GM23338 (cell line): Measurements from ENCODE around the gene TM9SF2. TPM values are rescaled to one million over a fixed set of nuclear protein-coding genes. Genes with fewer than 3 reads are reported as not detected.

Experiments used
- ATAC-seq: fragments of 200-7000 bp; cut with Tn5 transposase; 3 replicates; pipeline ENCODE4 v1.9.1; 2020
- DNase-seq: peaks from one replicate; pipeline ENCODE4 v3.0.0-alpha.2; 2015; ENCODE audit warnings: low spot score
- H2AFZ ChIP-seq: fragments of 200-600 bp; sonication (generic); 2 replicates; pipeline ENCODE4 v1.8.0; 2016; ENCODE audit warnings: antibody characterized with exemption, mild to moderate bottlenecking, moderate library complexity
- H3F3A ChIP-seq: fragments of 200-600 bp; sonication (generic); replicated peaks from 2 replicates; pipeline ENCODE4 v1.8.0; 2017; ENCODE audit warnings: antibody characterized with exemption, mixed run types, low read depth
- H3K27ac ChIP-seq: fragments of 200-600 bp; sonication (generic); 2 replicates; pipeline ENCODE4 v1.6.1; 2016; ENCODE audit warnings: low read depth
- H3K27me3 ChIP-seq: fragments of 200-600 bp; sonication (generic); 2 replicates; pipeline ENCODE4 v1.8.0; 2016; ENCODE audit warnings: mild to moderate bottlenecking, mixed run types, moderate library complexity; ENCODE audit not compliant: insufficient read depth
- H3K36me3 ChIP-seq: fragments of 200-600 bp; sonication (generic); 2 replicates; pipeline ENCODE4 v1.8.0; 2016; ENCODE audit warnings: mild to moderate bottlenecking; ENCODE audit not compliant: insufficient read depth
- H3K4me1 ChIP-seq: fragments of 200-600 bp; sonication (generic); 2 replicates; pipeline ENCODE4 v1.8.0; 2016; ENCODE audit warnings: mild to moderate bottlenecking, moderate library complexity; ENCODE audit not compliant: insufficient read depth
- H3K4me2 ChIP-seq: fragments of 200-600 bp; sonication (generic); 2 replicates; pipeline ENCODE4 v1.7.1; 2017; ENCODE audit warnings: mixed run types
- H3K4me3 ChIP-seq: fragments of 200-600 bp; sonication (generic); 2 replicates; pipeline ENCODE4 v1.6.1; 2016; ENCODE audit warnings: mixed run types
- H3K79me2 ChIP-seq: fragments of 200-600 bp; sonication (generic); replicated peaks from 2 replicates; pipeline ENCODE4 v1.8.0; 2017; ENCODE audit warnings: mild to moderate bottlenecking; ENCODE audit not compliant: insufficient read depth
- H3K9me2 ChIP-seq: fragments of 200-600 bp; sonication (generic); 2 replicates; pipeline ENCODE4 v1.8.0; 2017; ENCODE audit not compliant: insufficient read depth
- H4K20me1 ChIP-seq: fragments of 200-600 bp; sonication (generic); replicated peaks from 2 replicates; pipeline ENCODE4 v1.8.0; 2017; ENCODE audit warnings: mild to moderate bottlenecking; ENCODE audit not compliant: insufficient read depth
- H3K27ac Mint-ChIP-seq: 2 replicates; pipeline ENCODE4 v1.8.0; 2020; ENCODE audit warnings: inconsistent platforms, mild to moderate bottlenecking, moderate library complexity, mixed read lengths
- H3K27me3 Mint-ChIP-seq: 3 replicates; pipeline ENCODE4 v1.8.0; 2022; ENCODE audit warnings: low read depth, mild to moderate bottlenecking, moderate library complexity, mixed read lengths, inconsistent platforms; ENCODE audit not compliant: insufficient read depth, poor library complexity
- H3K36me3 Mint-ChIP-seq: 3 replicates; pipeline ENCODE4 v1.8.0; 2021; ENCODE audit warnings: low read depth, mild to moderate bottlenecking, inconsistent platforms, moderate library complexity, mixed read lengths
- H3K4me1 Mint-ChIP-seq: 3 replicates; pipeline ENCODE4 v1.8.0; 2020; ENCODE audit warnings: mild to moderate bottlenecking, inconsistent platforms, mixed read lengths
- H3K4me3 Mint-ChIP-seq: 3 replicates; pipeline ENCODE4 v1.8.0; 2021; ENCODE audit warnings: moderate library complexity, mild to moderate bottlenecking, inconsistent platforms, mixed read lengths
- H3K9me3 Mint-ChIP-seq: 3 replicates; pipeline ENCODE4 v1.8.0; 2020; ENCODE audit warnings: moderate library complexity, mild to moderate bottlenecking, inconsistent platforms, mixed read lengths
- CTCF ChIP-seq, 2 experiments: fragments of 200-600 bp in 1 of 2; sonication (generic) in 1 of 2; conservative IDR thresholded peaks; 2 replicates each; pipeline versions ENCODE4 v1.5.1 to v1.6.1; 2016 to 2017; ENCODE audit warnings: antibody characterized with exemption in 2 of 2, low read depth in 2 of 2, mild to moderate bottlenecking in 2 of 2, moderate library complexity in 1 of 2
- POLR2AphosphoS5 ChIP-seq: IDR thresholded peaks from 2 replicates; pipeline ENCODE4 v1.6.1; 2016; ENCODE audit warnings: antibody characterized with exemption, low read depth
- STAT1 ChIP-seq: IDR thresholded peaks from one replicate; pipeline ENCODE4 v1.6.1; 2016; ENCODE audit warnings: antibody characterized with exemption; ENCODE audit not compliant: unreplicated experiment
- ZNF462 ChIP-seq: fragments of 250-450 bp; sonication (Bioruptor Pico); IDR thresholded peaks from 2 replicates; pipeline ENCODE4 v1.5.0; 2020; ENCODE audit warnings: mild to moderate bottlenecking, moderate library complexity
- polyA plus RNA-seq: library from polyadenylated mRNA; unstranded; fragments of >200 nt; fragmentation: Nextera tagmentation; extraction: Ambion mirVana; gene quantifications from 2 replicates; pipeline ENCODE4 v1.2.1, GENCODE V29; 2016
- total RNA-seq: library from RNA; depleted of rRNA; stranded (reverse); fragments of >200 nt; shearing (Covaris generic); gene quantifications from 2 replicates; pipeline ENCODE4 v1.2.3, GENCODE V29; 2014

Gene TM9SF2
- total and polyA plus RNA-seq, 2 experiments from 2014 or later, result 50.5 to 115 TPM

- peak overlapping the region; percentile 8 for H3K27ac Mint-ChIP-seq
- Histone ChIP-seq H2AFZ (no peak overlapping the region), H3K9me2 (no peaks in the 10 kb centered on the region), H3K27ac (peak overlapping the region; percentile 55; the same call in 1 of the 2 replicates), H4K20me1 (peaks cover 11% of the 10 kb centered on the region), H3K4me3 (no peak overlapping the region), H3K36me3 (peaks cover 11% of the 10 kb centered on the region), H3K27me3 (no peaks in the 10 kb centered on the region), H3K79me2 (no peaks in the 10 kb centered on the region), H3K4me1 (no peaks in the 10 kb centered on the region), H3F3A (0 out of 2 replicates have a peak, but pooled peaks cover 6% of the 10 kb centered on the region), H3K4me2 (no peak overlapping the region)
- peaks cover 37% of the 10 kb centered on the region for H3K36me3 Mint-ChIP-seq
- H3K27me3 Mint-ChIP-seq, result peaks cover 5% of the 10 kb centered on the region
- no peaks in the 10 kb centered on the region for H3K9me3 Mint-ChIP-seq
- H3K4me3 Mint-ChIP-seq, result no peak overlapping the region
- no peak for DNase-seq
- H3K4me1 Mint-ChIP-seq, result peaks cover 13% of the 10 kb centered on the region
- TF ChIP-seq ZNF462 (CRISPR knock-in tag), result no peak
- 0 out of 4 replicates have a peak, but pooled peaks of 1 of the 2 experiments have one; percentile 2 for TF ChIP-seq CTCF (conservative IDR thresholded peaks at IDR 0.05; ENCODE audit: low read depth in 2 of 2)
- TF ChIP-seq POLR2AphosphoS5, result no peak
- no peak for TF ChIP-seq STAT1
- peak; percentile 28; the same call in 2 of the 3 replicates for ATAC-seq
Measured at GRCh38 chr13:99526549-99526948, 25.3 kb downstream of the TM9SF2 start.
